ENCODE results near the gene ARSA.

DNA sequence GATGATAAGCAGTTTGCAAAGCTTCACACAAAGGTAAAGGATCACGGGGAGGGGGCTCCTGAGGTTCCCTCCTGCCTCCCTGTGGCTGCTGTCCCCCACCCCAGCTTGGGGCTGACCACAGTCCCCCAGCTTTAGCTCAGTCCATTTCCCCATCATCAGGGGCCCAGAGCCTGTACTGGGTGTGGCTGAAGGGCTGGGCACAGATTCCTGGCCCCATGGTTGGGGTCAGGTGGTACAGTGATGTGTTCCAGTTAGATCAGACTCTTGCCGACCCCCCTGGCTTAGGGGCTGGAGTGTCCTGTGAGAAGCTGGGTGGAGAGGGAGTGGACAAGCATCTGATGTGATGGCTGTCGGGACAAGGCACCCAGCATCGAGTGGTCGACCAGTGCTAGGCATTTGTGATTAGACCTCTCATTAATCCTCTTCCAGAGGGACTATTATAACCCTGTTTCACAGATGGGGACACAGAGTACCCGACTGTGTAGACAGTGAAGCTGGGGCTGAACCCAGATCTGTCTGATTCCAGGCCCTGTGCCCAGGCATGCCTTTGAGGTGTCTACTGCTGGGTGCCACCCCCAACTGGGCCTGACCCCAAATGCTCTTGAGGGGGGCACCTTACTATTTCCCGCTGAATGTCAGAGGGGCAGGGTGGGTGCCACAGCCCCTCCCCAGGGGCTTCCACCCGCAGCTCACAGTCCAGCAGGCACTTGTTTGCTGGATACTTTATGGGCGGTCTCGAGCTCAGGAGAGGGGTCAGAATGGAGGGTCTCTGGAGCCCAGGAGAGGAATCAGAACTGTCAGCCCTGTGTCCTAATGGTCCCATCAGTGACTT is 48.9 kb upstream of the ARSA start:
- TF ChIP-seq, protein P1, sequence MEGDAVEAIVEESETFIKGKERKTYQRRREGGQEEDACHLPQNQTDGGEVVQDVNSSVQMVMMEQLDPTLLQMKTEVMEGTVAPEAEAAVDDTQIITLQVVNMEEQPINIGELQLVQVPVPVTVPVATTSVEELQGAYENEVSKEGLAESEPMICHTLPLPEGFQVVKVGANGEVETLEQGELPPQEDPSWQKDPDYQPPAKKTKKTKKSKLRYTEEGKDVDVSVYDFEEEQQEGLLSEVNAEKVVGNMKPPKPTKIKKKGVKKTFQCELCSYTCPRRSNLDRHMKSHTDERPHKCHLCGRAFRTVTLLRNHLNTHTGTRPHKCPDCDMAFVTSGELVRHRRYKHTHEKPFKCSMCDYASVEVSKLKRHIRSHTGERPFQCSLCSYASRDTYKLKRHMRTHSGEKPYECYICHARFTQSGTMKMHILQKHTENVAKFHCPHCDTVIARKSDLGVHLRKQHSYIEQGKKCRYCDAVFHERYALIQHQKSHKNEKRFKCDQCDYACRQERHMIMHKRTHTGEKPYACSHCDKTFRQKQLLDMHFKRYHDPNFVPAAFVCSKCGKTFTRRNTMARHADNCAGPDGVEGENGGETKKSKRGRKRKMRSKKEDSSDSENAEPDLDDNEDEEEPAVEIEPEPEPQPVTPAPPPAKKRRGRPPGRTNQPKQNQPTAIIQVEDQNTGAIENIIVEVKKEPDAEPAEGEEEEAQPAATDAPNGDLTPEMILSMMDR (IDR thresholded peaks at IDR 0.05; ENCODE audit: low read length) = no peak
- TF ChIP-seq EZH2 (IDR thresholded peaks at IDR 0.05; ENCODE audit: borderline replicate concordance, low read length) = no peak

Measured in OCI-LY1 (cell line).